Measurements from ENCODE around the gene C11orf98.

GRCh38 chr11:62705880-62706849 lies 41.2 kb upstream of the C11orf98 start:
- TF ChIP-seq, protein P1, sequence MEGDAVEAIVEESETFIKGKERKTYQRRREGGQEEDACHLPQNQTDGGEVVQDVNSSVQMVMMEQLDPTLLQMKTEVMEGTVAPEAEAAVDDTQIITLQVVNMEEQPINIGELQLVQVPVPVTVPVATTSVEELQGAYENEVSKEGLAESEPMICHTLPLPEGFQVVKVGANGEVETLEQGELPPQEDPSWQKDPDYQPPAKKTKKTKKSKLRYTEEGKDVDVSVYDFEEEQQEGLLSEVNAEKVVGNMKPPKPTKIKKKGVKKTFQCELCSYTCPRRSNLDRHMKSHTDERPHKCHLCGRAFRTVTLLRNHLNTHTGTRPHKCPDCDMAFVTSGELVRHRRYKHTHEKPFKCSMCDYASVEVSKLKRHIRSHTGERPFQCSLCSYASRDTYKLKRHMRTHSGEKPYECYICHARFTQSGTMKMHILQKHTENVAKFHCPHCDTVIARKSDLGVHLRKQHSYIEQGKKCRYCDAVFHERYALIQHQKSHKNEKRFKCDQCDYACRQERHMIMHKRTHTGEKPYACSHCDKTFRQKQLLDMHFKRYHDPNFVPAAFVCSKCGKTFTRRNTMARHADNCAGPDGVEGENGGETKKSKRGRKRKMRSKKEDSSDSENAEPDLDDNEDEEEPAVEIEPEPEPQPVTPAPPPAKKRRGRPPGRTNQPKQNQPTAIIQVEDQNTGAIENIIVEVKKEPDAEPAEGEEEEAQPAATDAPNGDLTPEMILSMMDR (conservative IDR thresholded peaks at IDR 0.05 in 1 of 2, IDR thresholded peaks at IDR 0.05 in 1 of 2; ENCODE audit: low read depth in 1 of 2, low read length in 2 of 2) = no peak
- TF ChIP-seq EZH2 (IDR thresholded peaks at IDR 0.05; ENCODE audit: low read length, missing control alignments) = no peak
